ENCODE data around the gene ASCC1. TPM values are rescaled to one million over a fixed set of nuclear protein-coding genes. Genes with fewer than 3 reads are reported as not detected.

Gene ASCC1
- total and polyA plus RNA-seq, 2 of the 13 experiments (the other 11 are each of a cell fraction or from before 2014, with no cell fraction given): 21.6 to 30.1 TPM

DNA sequence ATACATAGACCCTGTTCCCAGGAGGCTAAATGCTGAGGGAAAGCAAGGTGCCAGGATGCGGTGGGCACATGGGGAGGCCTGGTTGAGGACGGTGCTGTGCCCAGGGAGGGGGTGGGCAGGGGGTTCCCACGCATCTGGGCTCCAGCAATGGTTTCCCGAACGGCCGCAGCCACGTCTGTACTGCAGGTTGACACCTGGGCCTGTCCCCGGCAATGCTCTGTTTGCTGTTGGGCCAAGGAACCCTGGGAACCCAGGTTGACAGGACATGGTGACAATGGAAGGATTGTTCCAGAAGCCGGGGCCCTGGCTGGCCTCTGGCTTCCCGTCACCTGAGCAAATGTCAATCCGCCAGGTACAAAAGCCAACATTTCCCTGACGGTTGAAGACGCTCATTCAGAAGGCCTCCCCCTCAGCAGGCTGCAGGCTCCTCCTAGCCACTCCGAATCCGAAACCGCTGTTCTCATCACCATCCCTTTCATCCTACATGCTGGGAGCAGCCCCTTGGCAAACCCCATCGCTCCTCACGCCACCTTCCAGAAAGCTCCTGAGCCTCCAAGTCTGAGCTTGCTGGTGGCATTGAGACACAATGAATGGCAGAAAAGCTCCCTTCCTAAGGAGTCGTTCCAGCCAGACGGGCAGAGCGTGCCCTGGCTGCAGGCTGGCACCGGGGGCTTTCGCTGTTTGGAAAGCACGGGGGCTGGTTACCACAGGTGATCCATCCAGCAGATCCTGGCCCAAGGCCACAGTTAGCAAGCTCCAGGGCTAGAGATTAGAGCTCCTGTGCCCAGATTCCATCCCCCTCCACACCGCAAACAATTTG lies 158.9 kb downstream of the ASCC1 start (continued):
- TF ChIP-seq, protein P1, sequence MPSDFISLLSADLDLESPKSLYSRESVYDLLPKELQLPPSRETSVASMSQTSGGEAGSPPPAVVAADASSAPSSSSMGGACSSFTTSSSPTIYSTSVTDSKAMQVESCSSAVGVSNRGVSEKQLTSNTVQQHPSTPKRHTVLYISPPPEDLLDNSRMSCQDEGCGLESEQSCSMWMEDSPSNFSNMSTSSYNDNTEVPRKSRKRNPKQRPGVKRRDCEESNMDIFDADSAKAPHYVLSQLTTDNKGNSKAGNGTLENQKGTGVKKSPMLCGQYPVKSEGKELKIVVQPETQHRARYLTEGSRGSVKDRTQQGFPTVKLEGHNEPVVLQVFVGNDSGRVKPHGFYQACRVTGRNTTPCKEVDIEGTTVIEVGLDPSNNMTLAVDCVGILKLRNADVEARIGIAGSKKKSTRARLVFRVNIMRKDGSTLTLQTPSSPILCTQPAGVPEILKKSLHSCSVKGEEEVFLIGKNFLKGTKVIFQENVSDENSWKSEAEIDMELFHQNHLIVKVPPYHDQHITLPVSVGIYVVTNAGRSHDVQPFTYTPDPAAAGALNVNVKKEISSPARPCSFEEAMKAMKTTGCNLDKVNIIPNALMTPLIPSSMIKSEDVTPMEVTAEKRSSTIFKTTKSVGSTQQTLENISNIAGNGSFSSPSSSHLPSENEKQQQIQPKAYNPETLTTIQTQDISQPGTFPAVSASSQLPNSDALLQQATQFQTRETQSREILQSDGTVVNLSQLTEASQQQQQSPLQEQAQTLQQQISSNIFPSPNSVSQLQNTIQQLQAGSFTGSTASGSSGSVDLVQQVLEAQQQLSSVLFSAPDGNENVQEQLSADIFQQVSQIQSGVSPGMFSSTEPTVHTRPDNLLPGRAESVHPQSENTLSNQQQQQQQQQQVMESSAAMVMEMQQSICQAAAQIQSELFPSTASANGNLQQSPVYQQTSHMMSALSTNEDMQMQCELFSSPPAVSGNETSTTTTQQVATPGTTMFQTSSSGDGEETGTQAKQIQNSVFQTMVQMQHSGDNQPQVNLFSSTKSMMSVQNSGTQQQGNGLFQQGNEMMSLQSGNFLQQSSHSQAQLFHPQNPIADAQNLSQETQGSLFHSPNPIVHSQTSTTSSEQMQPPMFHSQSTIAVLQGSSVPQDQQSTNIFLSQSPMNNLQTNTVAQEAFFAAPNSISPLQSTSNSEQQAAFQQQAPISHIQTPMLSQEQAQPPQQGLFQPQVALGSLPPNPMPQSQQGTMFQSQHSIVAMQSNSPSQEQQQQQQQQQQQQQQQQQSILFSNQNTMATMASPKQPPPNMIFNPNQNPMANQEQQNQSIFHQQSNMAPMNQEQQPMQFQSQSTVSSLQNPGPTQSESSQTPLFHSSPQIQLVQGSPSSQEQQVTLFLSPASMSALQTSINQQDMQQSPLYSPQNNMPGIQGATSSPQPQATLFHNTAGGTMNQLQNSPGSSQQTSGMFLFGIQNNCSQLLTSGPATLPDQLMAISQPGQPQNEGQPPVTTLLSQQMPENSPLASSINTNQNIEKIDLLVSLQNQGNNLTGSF (CRISPR knock-in tag; IDR thresholded peaks at IDR 0.05): 0 out of 2 replicates have a peak, but pooled peaks have one; percentile 24
- peak; percentile 90; the same call in 1 of the 2 replicates for TF ChIP-seq NFKB2 (CRISPR knock-in tag; IDR thresholded peaks at IDR 0.05; ENCODE audit: borderline replicate concordance)
- TF ChIP-seq GABPB1 (CRISPR knock-in tag; IDR thresholded peaks at IDR 0.05): no peak; the same call in 1 of the 2 replicates
- TF ChIP-seq, protein P2, sequence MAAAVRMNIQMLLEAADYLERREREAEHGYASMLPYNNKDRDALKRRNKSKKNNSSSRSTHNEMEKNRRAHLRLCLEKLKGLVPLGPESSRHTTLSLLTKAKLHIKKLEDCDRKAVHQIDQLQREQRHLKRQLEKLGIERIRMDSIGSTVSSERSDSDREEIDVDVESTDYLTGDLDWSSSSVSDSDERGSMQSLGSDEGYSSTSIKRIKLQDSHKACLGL (CRISPR knock-in tag; IDR thresholded peaks at IDR 0.05): no peak
- TF ChIP-seq ZNF205 (CRISPR knock-in tag; IDR thresholded peaks at IDR 0.05): peak; percentile 97
- TF ChIP-seq ZNF644 (CRISPR knock-in tag; IDR thresholded peaks at IDR 0.05; ENCODE audit: low read depth): 0 out of 2 replicates have a peak, but pooled peaks have one; percentile 11
- TF ChIP-seq ZFP82 (CRISPR knock-in tag; IDR thresholded peaks at IDR 0.05; ENCODE audit: borderline replicate concordance): 0 out of 2 replicates have a peak, but pooled peaks have one; percentile 46
- peak; percentile 48; the same call in 1 of the 2 replicates for TF ChIP-seq NRL (CRISPR knock-in tag; IDR thresholded peaks at IDR 0.05; ENCODE audit: borderline replicate concordance)
- no peak for TF ChIP-seq NFATC3 (CRISPR knock-in tag; IDR thresholded peaks at IDR 0.05)
- TF ChIP-seq, protein P3, sequence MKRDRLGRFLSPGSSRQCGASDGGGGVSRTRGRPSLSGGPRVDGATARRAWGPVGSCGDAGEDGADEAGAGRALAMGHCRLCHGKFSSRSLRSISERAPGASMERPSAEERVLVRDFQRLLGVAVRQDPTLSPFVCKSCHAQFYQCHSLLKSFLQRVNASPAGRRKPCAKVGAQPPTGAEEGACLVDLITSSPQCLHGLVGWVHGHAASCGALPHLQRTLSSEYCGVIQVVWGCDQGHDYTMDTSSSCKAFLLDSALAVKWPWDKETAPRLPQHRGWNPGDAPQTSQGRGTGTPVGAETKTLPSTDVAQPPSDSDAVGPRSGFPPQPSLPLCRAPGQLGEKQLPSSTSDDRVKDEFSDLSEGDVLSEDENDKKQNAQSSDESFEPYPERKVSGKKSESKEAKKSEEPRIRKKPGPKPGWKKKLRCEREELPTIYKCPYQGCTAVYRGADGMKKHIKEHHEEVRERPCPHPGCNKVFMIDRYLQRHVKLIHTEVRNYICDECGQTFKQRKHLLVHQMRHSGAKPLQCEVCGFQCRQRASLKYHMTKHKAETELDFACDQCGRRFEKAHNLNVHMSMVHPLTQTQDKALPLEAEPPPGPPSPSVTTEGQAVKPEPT (CRISPR knock-in tag; IDR thresholded peaks at IDR 0.05; ENCODE audit: low read depth): no peak
- TF ChIP-seq SALL2 (CRISPR knock-in tag; IDR thresholded peaks at IDR 0.05): 0 out of 2 replicates have a peak, but pooled peaks have one; percentile 45
- peak; percentile 44; the same call in 1 of the 2 replicates for TF ChIP-seq NR2F2 (IDR thresholded peaks at IDR 0.05; ENCODE audit: borderline replicate concordance, low read depth)
- 0 out of 2 replicates have a peak, but pooled peaks have one; percentile 15 for TF ChIP-seq SIX4 (CRISPR knock-in tag; IDR thresholded peaks at IDR 0.05)
- TF ChIP-seq FOSL1 (CRISPR knock-in tag; IDR thresholded peaks at IDR 0.05; ENCODE audit: borderline replicate concordance): 0 out of 2 replicates have a peak, but pooled peaks have one; percentile 16
- no peak for TF ChIP-seq NR3C1 (CRISPR knock-in tag; IDR thresholded peaks at IDR 0.05)
- no peak for TF ChIP-seq LCORL (IDR thresholded peaks at IDR 0.05)
- peak; percentile 38; the same call in 1 of the 2 replicates for TF ChIP-seq LCORL (CRISPR knock-in tag; IDR thresholded peaks at IDR 0.05)
- TF ChIP-seq, protein P4, sequence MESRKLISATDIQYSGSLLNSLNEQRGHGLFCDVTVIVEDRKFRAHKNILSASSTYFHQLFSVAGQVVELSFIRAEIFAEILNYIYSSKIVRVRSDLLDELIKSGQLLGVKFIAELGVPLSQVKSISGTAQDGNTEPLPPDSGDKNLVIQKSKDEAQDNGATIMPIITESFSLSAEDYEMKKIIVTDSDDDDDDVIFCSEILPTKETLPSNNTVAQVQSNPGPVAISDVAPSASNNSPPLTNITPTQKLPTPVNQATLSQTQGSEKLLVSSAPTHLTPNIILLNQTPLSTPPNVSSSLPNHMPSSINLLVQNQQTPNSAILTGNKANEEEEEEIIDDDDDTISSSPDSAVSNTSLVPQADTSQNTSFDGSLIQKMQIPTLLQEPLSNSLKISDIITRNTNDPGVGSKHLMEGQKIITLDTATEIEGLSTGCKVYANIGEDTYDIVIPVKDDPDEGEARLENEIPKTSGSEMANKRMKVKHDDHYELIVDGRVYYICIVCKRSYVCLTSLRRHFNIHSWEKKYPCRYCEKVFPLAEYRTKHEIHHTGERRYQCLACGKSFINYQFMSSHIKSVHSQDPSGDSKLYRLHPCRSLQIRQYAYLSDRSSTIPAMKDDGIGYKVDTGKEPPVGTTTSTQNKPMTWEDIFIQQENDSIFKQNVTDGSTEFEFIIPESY (CRISPR knock-in tag; IDR thresholded peaks at IDR 0.05): peak; percentile 96
- no peak; the same call in 1 of the 2 replicates for TF ChIP-seq ZNF777 (CRISPR knock-in tag; IDR thresholded peaks at IDR 0.05)
- peak; percentile 41; the same call in 1 of the 2 replicates for TF ChIP-seq PHF8 (CRISPR knock-in tag; IDR thresholded peaks at IDR 0.05)

All from HepG2 (cell line).